HCEC 1CT (cell line): ENCODE measurements around the gene CRB1.
A peak's percentile ranks its signal among the peaks of the same experiment; 100 is the strongest.

Experiments
- DNase-seq: peaks from one replicate; pipeline ENCODE4 v3.0.0-alpha.2; 2017

Gene CRB1

DNA sequence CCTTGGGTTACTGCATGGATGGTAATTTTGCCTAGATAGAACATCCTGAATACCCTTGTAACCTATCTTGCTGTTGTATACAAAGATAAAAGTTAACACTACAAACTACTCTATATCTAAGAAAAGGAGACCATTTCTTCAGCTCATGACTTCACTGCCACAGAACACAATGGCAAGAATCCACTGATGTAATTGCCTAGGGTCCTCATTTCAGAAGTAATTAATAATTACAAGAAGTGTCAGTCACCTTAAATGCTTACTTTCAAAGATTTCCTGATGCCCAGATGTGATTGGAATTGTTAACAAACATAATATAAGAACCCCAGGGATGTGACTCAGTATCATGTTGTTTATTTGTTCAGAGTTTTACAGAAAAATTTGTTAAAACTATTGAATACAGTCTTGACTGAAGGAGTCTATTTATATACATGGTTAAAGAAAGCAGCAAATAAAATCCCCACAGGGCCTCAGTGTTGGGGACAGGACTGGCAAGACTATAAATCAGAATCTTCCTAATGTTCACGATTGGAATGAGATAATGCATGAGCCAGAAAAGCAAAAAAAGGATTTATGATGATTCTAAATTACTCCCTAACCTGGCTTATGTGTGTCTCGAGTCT lies 83.9 kb downstream of the CRB1 start:
- peak; percentile 20 for DNase-seq

DNA sequence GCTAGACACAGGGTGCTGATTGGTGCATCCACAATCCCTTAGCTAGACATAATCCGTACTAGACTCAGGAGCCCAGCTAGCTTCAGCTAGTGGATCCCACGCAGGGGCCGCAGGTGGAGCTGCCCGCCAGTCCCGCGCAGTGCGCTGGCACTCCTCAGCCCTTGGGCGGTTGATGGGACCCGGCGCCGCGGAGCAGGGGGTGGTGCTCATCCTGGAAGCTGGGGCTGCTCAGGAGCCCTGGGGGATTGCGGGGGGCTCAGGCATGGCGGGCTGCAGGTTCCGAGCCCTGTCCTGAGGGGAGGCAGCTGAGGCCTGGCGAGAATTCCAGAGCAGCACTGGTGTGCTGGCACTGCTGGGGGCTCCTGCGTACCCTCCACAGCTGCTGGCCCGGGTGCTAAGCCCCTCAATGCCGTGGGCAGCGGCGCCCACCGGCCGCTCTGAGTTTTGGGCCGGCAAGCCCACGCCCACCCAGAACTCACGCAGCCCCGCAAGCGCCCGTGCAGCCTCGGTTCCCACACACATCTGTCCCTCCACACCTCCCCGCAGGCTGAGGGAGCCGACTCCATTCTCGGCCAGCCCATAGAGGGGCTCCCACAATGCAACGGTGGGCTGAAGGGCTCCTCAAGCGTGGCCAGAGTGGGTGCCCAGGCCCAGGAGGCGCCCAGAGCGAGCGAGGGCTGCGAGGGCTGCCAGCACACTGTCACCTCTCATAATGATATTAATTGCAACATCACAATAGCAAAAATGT lies 87.4 kb downstream of the CRB1 start:
- no peak for DNase-seq

DNA sequence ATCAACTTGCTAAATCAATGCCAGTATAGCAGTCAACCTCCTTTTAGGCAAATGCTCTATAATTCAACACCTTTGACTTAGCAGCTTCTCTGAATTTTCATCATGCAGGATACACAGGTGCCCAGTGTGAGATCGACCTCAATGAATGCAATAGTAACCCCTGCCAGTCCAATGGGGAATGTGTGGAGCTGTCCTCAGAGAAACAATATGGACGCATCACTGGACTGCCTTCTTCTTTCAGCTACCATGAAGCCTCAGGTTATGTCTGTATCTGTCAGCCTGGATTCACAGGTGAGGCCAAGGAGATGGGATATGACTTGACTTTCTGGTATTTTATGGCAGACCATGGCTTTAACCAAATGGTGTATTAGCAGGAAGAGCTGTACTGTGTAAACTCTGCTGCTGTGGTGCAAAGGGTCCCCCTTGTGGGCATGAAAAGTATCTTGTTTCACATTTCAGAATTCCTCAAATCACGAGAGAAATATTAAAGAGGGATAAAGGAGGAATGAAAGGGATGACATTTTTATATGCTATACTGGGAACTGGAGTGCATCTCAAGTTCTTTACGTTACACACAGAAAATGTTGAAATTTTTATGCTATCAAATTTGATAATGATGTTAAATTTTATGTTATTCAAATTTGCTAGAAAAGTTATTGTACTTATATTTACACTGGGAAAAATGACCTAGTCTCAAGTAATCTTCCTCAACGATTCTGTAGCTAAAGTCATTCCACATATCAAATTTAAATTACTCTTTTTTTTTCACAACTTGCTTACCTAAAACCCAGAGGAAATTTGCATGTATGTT lies 88.9 kb downstream of the CRB1 start:
- peak; percentile 58 for DNase-seq

DNA sequence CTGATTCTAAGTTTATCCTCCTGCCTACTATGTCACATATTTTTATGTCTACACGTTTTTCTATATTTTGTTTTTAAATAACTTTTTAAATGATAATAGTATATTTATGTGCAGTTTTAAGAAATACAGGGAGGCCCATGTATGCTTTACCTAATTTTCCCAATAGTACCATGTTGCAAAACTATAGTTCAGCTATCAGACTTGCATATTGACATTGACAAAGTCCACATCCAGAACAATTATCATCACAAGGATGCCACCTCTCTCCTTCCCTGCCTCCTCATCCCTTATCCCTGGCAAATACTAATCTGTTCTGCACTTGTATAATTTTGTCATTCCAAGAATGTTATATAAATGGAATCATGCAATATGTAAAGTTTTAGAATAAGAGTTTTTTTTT lies 90.9 kb downstream of the CRB1 start:
- DNase-seq = no peak

DNA sequence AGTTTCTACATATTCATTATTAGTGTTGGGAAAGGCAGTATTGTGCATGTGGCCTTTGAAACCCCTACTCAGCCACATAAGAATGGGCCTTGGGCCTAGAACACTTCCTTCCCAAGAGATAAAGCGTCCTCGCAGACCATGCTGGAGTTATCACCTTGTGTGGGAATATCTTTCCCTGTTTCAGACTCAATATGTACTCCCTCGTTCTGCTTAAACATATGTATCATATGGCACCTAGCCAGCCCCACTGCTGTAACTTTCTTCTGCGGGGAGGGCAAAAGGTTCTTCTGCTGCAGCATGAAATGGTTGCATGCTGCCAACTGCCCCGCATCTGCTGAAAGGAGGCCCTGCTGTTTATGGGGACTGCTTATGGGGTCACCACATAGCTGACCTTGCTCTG lies 92.0 kb downstream of the CRB1 start:
- no peak for DNase-seq

DNA sequence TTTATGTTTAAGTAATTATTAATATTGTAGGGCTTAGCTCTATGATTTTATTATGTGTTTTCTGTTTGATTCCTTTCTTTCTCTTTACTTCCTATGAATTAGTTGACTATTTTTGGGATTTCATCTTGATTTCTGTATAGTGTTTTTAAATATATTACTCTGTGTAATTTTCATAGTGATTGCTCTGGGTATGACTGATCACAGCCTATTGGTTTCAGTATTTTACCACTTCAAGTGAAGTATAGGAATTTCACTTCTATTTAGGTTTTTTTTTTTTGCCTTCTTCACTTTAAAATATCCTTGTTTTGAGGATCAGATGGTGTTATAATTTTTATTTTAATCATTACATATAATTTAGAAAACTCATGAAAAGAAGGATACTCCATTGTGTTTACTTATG lies 94.8 kb downstream of the CRB1 start:
- DNase-seq = no peak

DNA sequence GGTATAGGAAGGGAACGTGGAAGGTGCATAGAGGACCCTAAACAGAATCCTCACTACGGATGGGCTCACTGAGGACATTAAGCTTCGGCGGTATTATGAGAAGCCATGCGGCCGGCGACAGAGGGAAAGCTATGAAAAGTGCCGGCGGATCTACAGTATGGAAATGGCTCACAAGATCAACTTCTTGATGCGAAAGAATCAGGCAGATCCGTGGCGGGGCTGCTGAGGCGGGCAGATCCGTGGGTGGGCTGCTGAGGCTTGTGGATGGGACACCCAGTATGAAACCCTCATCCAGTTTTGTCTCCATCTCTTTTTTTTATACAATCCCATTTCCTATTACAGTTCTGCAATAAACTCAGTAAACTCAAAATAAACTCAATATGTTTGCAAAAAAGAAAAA lies 95.8 kb downstream of the CRB1 start:
- DNase-seq = no peak

DNA sequence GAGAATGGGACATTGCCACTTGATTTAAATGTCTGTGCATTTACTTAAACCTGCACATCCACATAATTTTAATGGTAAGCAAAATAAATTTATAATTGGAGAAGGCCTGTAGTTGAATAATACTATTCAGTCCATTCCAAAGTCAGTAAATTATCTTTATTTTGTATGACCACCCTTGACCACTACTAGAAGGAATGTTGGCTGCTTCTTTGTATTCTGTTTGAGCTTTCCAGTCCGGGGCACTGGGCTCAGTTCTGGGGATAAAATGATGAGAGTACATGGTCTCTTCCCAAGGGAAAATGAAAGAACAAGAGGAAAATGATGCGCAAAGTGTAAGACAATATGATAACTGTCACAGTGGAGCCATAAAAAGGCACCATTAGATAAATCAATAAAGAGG lies 98.9 kb downstream of the CRB1 start:
- DNase-seq = no peak

DNA sequence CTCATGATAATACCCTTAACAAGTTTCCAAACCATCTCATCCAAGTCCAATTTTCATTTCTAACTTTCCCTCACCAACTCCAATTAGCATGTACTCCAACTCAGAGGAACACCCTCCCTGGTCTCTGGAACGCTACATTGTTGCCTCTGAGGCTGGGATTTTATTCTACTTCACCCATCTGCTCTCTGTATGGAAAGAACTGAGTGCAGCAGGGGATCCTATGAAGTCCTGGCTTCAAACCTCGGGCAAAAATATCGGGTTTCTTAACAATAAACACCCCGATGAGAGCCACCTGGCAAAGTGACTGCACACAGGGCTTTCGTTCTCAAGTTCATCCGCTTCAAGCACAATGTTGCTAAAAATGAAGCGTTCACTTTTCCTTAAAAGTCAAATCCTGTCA lies 99.6 kb downstream of the CRB1 start:
- no peak for DNase-seq

DNA sequence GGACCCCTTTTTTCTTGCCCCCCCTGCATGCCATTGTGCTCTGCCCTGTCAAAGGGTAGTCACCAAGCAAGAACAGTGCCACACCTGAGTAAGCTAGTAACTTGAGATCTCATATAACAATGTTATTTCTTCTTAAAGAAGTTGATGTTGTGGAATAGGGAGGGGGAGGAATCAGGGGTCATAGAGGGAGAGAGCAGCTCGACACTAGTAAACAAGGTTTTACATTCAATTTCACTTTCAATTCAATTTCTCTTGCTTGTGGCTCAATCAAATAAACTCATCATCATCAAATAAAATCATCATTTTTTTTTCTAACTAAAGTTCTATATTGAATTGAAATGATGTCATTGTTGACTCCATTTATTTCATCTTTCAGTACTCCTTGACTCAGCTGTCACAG lies 106.4 kb downstream of the CRB1 start:
- no peak for DNase-seq

DNA sequence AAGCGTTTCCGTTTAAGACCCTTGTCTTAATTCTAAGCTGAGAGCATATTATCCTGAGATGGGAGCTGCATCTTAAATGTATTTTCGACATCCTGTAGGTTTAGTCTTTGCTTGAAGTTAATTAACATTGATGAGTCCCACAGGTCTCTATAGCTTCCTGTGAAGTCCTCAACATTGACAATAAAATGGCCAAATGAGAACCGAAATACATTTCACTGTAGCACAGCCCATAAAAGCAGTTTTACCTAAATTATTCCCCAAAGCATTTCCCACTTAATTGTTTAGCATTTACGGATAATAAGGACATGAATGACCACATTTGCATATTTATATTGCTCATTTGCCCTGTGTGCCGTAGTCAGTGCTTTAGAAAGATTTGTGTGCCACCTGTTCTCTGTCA lies 116.4 kb downstream of the CRB1 start:
- DNase-seq = no peak

DNA sequence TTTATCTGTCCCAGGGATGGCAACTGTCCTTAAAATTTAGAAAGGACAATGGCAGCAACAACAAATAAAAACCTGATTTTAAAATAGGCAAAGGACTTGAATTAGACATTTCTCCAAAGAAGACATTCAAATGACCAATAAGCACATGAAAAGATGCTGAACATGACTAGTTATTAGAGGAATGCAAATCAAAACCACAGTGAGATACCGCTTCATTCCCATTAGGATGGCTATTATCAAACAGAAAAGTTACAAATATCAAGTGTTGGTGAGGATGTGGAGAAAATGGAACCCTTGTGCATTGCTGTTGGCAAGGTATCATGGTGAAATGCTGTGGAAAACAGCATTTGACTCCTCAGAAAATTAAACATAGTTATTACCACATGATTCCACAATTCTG lies 120.7 kb downstream of the CRB1 start:
- peak; percentile 30 for DNase-seq

DNA sequence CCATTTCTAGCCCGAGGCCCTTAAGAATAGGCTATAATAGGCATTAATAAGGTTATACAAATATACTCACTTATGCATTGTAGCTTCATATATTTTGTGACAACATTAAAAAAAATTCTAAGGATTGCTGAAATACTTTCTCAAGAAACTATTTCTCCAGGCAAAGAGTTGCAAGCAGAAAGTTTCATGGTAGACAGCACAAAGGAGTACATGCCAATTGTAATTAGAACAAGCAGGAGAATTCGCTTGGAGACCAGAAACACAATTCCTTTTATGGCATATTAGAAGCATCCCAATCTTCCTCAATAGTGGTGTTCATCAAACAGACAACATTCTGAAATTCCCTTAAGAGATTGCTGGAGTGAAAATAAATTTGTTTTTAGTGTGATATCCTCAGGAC lies 122.8 kb downstream of the CRB1 start:
- no peak for DNase-seq

DNA sequence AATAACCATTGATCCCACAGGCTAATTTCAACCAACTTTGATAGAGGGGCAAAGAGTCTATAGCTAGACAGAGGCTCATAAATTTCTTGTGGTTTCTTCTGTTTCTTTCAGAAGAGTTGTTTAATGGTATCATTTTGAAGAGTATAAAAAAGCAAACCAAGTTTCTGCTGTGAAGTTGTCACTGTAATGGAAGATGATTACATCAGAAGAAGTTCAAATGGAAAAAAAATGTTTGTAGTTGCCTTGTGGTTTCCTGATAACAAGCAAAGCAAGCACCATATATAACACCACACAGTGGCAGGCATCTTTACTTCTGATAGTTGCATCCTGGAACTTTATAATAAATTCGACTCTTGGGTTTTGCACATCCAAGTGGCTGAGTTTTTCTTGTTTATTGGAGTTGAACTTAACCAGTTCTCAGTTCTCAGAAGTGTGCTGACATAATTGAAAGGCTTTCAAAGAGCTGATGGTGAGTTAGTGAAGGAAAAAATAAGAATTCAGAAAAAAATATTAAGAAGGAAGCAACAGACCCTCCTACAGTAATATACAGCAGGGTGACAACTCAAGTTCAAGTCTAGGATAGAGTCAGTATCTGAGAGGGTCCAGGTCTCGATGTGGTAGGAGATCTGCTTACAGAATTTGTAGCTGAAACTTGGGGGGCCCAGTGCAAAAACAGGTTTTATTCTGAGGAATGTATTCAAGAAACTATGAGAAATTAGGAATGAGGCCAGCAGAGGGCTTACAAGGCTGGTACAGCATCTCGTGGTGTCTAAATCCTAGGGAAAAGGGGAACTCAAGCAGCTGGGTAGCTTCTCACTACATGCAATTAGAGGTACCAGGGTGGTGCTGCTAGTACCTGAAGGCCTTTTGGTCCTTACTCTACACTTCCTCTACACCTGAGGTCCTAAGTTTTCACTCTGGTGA lies 123.5 kb downstream of the CRB1 start:
- peak; percentile 8 for DNase-seq

DNA sequence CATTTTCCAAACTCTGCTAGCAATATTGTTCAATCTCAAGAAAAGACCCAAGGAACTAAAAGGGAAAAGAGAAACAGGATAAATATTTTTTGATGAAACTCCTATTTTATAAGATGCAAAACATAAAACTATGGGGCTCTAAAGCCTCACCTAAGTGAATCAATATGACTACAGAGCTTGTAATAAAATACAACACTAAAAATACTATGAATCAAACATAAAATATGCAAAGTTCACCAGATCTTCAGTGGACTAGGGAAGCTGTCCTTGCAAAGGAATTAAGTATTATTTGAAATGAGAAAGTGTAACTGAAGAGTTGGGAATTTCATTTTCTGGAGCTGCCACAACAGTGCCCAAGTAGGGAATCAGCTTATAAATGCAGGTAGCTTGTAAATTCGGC lies 124.5 kb downstream of the CRB1 start:
- peak; percentile 22 for DNase-seq

DNA sequence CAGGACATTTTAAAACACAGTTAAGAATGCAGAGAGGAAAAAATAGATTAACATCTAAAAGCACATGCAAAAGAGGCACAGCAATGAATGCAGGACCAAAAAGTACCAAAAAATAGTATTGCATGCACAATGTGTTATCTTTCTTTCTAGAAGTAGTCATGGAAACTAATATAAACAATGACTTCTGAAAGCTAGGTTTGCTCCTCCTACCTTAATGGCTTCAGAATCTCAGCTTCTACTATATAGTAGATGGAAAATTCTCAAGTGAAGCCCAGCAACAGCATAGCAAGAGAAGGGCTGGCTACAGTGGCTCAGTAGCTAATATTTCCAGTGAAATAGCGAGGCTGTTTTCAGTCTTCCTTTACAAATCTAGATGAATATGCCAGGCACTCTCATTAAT lies 125.1 kb downstream of the CRB1 start:
- no peak for DNase-seq

DNA sequence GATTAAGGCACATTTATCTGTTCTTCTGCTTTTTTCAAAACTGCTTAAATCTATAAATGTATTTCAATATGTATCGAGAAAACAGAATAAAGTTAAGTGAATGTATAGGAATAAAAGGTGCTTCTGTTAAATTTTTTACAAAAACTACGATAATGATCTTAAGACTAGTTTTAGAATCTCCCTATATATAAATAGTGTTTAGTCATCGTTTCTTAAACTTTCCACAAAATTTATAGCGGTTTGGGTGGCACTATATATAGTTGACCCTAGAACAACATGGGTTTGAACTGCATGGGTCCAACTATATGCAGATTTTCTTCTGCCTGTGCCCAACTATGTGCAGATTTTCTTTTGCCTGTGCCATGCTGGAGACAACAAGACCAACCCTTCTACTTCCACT lies 125.7 kb downstream of the CRB1 start:
- no peak for DNase-seq

DNA sequence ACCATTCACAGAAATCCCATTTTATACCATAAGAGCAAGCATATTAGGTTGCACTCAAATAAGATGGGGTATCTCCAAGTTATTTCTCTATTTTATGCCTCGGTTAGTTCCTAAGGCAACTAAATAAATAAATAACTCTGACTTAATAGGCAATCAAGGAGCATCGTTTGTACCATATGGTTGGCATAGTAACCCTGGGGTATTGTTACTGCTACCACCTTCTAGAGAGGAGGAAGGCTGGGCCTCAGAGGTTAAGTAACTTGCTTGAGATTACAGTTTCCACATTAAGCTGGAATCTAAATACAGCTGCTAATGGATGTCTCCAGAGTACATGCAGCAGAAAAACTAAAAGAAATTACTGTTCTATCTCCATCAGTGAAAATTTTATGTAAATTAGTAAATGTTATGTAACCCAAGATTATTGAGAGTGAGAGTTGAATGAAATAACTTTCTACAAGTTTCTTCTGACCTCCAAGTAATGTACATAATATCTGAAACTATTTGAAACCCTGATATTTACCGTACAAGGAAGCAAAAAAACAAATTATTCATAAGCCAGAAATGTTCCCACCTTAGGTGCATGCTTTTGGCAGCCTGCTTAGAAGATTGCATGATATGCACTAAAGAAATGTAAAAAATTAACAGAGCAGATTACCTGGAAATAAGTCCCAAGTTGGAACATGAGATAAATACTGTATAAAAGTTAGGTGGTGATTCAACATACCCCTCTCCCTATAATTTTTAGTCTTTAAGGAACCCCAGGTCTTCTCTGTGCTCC lies 127.0 kb downstream of the CRB1 start:
- no peak for DNase-seq

DNA sequence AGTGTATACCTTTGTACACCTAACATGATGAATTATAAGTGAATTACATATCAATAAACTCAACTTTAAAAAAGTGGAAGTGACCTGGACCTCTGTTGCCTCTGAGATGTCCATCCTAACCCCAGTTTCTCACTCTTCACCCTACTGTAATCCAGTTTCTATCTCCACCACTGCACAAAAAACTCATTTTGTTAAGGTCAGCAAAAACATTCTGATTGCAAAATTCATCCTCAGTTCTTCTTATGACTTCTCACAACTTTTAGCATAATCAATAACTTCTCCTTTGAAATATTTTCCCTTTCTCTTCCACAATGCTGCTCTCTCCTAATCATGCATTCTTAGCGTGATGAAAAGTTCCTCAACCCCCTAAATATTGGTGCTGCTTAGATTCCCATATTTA lies 129.8 kb downstream of the CRB1 start:
- no peak for DNase-seq

DNA sequence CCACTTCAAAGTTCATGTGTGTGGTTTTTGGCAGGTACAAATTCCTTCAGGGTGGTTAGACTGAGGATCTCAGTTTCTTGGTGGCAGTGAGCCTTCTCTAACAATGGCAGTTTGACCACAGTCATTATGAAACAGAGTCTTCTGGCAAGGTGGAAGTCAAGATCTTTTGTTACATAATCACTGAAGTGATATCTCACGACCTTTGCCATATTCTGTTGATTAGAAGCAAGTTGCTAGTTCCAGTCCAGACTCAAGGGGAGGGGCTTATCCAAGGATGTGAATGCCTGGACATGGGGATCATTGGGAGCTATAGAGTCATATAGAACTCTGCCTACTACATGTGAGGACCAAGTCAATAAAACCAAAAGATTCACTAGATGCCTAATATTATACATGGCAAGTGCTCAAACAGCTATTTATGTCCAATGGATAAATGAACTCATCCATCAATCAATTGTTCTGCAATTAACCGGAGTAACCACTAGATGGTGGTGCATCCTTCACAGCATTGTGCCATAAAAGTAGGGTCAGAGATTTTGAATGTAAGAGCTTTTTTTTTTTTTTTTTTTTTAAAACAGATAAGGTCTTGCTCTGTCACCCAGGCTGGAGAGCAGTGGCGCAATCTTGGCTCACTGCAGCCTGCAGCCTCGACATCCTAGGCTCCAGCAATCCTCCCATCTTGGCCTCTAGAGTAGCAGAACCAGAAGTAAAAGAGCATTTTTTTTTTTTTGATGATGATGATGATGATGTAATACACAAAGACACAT lies 131.9 kb downstream of the CRB1 start:
- peak; percentile 58 for DNase-seq

DNA sequence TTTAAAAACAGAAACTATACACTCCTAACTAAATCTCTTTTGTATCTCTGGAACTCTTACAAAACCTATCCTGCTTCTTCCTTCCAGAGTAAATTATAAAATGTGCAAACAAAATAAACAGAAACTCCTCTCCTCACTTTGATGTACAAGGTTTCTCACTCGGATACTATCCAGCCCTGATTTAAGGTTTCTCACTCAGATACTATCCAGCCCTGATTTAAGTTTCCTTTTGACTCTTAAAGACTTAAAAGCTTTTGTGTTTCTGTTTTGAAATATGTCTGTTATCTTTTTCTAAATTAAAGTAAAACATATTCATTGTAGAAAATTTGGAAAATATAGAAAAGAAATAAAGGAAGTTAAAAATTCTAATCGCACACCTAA lies 132.5 kb downstream of the CRB1 start:
- no peak for DNase-seq
